Body of pancreas (tissue), 4 donors: ENCODE measurements around the gene HSF2.

Source experiments
- CTCF ChIP-seq, 7 experiments: fragments of 450-650 bp in 4 of 7; fragments of 200-600 bp in 3 of 7; sonication (generic) in 3 of 7; IDR thresholded peaks; one replicate each; pipeline ENCODE4 v1.5.1; 2016 to 2019; ENCODE audit warnings: antibody characterized with exemption in 7 of 7
- POLR2A ChIP-seq, 3 donors: fragments of 450-650 bp; IDR thresholded peaks; one replicate each; pipeline ENCODE4 v1.6.1; 2016; ENCODE audit warnings: antibody characterized with exemption in 3 of 3, mild to moderate bottlenecking in 2 of 3

DNA sequence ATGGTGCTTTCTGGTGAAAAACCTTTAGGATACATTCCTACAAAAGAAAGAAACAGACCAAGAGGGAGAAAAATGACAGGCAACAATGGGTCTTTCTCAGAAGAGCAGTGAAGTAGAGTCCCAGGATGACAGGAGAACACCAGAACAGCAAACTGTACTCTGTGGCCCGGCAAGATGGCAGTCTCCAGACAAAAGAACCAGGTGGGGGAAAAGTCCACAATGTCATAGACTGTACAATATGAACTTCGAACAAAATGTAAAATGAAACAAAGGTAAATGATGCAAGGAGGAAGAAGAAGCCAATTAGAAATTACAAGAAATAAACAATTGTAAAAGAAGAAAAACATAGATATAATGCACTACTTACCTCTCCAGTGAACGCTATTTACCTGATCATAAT lies 23.2 kb upstream of the HSF2 start:
- TF ChIP-seq CTCF (IDR thresholded peaks at IDR 0.05) (no peak), POLR2A (IDR thresholded peaks at IDR 0.05) (no peak)
